Panc1 (cell line): ENCODE data around the gene VWA8. TPM values are rescaled to one million over a fixed set of nuclear protein-coding genes. Genes with fewer than 3 reads are reported as not detected.

Source experiments
- ATAC-seq: fragments of 200-7000 bp; cut with Tn5 transposase; 2 replicates; pipeline ENCODE4 v1.9.1; 2020; ENCODE audit warnings: mild to moderate bottlenecking, moderate library complexity
- BruUV-seq: library from RNA; stranded (reverse); fragments of 400-500 nt; replicated peaks from 2 replicates; lab custom pipeline; 2021; lab: Mats Ljungman, UMichigan
- CTCF ChIA-PET: fragments of 300-600 bp; sonication (Branson Sonifier 250); formaldehyde crosslinking; loops from one replicate; lab custom pipeline; 2022; ENCODE audit warnings: antibody characterized with exemption; lab: Charles Lee
- POLR2A ChIA-PET: fragments of 300-600 bp; sonication (Branson Sonifier 250); formaldehyde crosslinking; loops from one replicate; lab custom pipeline; 2022; ENCODE audit warnings: antibody characterized with exemption; lab: Charles Lee
- DNase-seq: peaks from one replicate; pipeline ENCODE4 v3.0.0-alpha.2; 2010; ENCODE audit warnings: low read depth, low spot score
- H3K27ac ChIP-seq: 2 replicates; pipeline ENCODE4 v1.5.1; 2011; ENCODE audit warnings: mild to moderate bottlenecking, low read length, inconsistent platforms
- H3K27me3 ChIP-seq: fragments of 200-500 bp; sonication (Bioruptor generic); 2 replicates; pipeline ENCODE4 v1.6.0; 2014; ENCODE audit warnings: low read length, inconsistent platforms; ENCODE audit not compliant: control insufficient read depth, insufficient read depth
- H3K36me3 ChIP-seq: fragments of 200-500 bp; sonication (Bioruptor generic); 2 replicates; pipeline ENCODE4 v1.5.1; 2014; ENCODE audit warnings: inconsistent platforms, mild to moderate bottlenecking, low read length, moderate library complexity; ENCODE audit not compliant: control insufficient read depth, insufficient read depth
- H3K4me1 ChIP-seq: 2 replicates; pipeline ENCODE4 v1.5.1; 2011; ENCODE audit warnings: inconsistent platforms, mild to moderate bottlenecking, low read length, moderate library complexity; ENCODE audit not compliant: control insufficient read depth, insufficient read depth
- H3K4me3 ChIP-seq, 2 experiments: 2 replicates each; pipeline ENCODE4 v1.5.1; 2011 to 2012; ENCODE audit warnings: low read depth in 2 of 2, low read length in 2 of 2, mild to moderate bottlenecking in 2 of 2, inconsistent platforms in 1 of 2, moderate library complexity in 1 of 2
- H3K9me3 ChIP-seq: fragments of 200-500 bp; sonication (Bioruptor generic); 2 replicates; pipeline ENCODE4 v1.5.1; 2014; ENCODE audit warnings: low read depth, mild to moderate bottlenecking, inconsistent platforms, low read length, moderate library complexity; ENCODE audit not compliant: control insufficient read depth, insufficient read depth
- POLR2AphosphoS5 ChIP-seq: IDR thresholded peaks from 2 replicates; pipeline ENCODE4 v1.6.1; 2012; ENCODE audit warnings: mild to moderate bottlenecking, low read depth, low read length, moderate library complexity
- SIN3A ChIP-seq: IDR thresholded peaks from 2 replicates; pipeline ENCODE4 v1.6.1; 2012; ENCODE audit warnings: low read depth, mild to moderate bottlenecking, low read length, moderate library complexity, borderline replicate concordance; ENCODE audit not compliant: insufficient read depth
- TCF7L2 ChIP-seq: IDR thresholded peaks from 2 replicates; pipeline ENCODE4 v1.6.1; 2011; ENCODE audit warnings: mild to moderate bottlenecking, low read depth, low read length, inconsistent platforms
- in situ Hi-C: cut with HindIII; loops from 2 replicates; pipeline ENCODE4 v1.10.0; 2016; ENCODE audit warnings: low sequenced_read_pairs, low pct_unique_long_range_greater_than_20kb
- intact Hi-C: fragments of 100-400 bp; cut with micrococcal nuclease; formaldehyde crosslinking; loops from one replicate; pipeline ENCODE4 v1.10.0; 2022; ENCODE audit not compliant: unreplicated experiment
- total RNA-seq: library from RNA; stranded (reverse); gene quantifications from one replicate; pipeline ENCODE4 v1.2.1, GENCODE V29; 2021; ENCODE audit not compliant: unreplicated experiment
- TF ChIP-seq, protein P1 (sequence below), 2 experiments: IDR thresholded peaks; 2 replicates each; pipeline ENCODE4 v1.6.1; 2011 to 2012; ENCODE audit warnings: low read depth in 2 of 2, control low read depth in 1 of 2, low read length in 1 of 2, mild to moderate bottlenecking in 1 of 2, moderate library complexity in 1 of 2; ENCODE audit not compliant: insufficient read depth in 1 of 2
- TF ChIP-seq, protein P2 (sequence below): fragments of 450-650 bp; IDR thresholded peaks from 2 replicates; pipeline ENCODE4 v1.5.1; 2017; ENCODE audit warnings: mild to moderate bottlenecking

Gene VWA8
- total RNA-seq, 1 experiment from 2014 or later = 11.2 TPM

DNA sequence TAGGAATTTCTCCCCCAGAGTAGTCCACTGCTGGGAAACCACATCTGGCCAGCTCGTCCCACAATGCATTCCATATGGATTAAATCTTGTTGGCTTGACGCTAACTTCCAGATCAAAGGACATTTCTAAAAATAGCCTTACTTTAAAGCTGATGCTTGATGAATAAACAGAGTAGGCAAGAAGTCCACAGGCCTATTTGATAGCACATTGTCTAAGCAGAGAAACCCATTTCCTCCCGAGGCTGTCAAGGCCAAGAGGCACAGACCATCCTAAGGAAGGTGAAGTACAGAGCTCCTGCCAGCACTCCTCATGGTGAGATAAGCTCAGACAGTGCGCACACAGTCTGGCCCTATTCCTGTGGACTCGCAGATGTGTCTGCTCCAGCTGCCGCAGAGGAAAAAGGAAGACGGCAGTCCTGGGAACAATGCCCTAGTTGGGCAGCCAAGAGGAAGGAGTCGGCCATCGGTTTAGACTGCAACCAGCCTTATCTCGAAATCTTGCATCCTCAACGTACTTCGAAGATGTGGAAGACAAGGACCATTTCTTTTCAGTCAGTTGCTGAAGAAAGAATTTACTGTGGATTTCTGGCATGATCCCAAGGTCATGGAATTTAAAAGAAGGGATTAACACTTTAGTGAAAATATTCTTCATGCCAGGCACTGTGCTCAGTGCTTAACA lies 346.8 kb downstream of the VWA8 start:
- H3K4me1 ChIP-seq = no peaks in the 10 kb centered on the region
- H3K27me3 ChIP-seq = no peaks in the 10 kb centered on the region
- no peaks in the 10 kb centered on the region for H3K9me3 ChIP-seq
- CTCF ChIA-PET = no interaction called here
- TF ChIP-seq, protein P1, sequence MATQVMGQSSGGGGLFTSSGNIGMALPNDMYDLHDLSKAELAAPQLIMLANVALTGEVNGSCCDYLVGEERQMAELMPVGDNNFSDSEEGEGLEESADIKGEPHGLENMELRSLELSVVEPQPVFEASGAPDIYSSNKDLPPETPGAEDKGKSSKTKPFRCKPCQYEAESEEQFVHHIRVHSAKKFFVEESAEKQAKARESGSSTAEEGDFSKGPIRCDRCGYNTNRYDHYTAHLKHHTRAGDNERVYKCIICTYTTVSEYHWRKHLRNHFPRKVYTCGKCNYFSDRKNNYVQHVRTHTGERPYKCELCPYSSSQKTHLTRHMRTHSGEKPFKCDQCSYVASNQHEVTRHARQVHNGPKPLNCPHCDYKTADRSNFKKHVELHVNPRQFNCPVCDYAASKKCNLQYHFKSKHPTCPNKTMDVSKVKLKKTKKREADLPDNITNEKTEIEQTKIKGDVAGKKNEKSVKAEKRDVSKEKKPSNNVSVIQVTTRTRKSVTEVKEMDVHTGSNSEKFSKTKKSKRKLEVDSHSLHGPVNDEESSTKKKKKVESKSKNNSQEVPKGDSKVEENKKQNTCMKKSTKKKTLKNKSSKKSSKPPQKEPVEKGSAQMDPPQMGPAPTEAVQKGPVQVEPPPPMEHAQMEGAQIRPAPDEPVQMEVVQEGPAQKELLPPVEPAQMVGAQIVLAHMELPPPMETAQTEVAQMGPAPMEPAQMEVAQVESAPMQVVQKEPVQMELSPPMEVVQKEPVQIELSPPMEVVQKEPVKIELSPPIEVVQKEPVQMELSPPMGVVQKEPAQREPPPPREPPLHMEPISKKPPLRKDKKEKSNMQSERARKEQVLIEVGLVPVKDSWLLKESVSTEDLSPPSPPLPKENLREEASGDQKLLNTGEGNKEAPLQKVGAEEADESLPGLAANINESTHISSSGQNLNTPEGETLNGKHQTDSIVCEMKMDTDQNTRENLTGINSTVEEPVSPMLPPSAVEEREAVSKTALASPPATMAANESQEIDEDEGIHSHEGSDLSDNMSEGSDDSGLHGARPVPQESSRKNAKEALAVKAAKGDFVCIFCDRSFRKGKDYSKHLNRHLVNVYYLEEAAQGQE (IDR thresholded peaks at IDR 0.05; ENCODE audit: insufficient read depth in 1 of 2, low read depth in 2 of 2, low read length in 1 of 2) = no peak
- TF ChIP-seq, protein P2, sequence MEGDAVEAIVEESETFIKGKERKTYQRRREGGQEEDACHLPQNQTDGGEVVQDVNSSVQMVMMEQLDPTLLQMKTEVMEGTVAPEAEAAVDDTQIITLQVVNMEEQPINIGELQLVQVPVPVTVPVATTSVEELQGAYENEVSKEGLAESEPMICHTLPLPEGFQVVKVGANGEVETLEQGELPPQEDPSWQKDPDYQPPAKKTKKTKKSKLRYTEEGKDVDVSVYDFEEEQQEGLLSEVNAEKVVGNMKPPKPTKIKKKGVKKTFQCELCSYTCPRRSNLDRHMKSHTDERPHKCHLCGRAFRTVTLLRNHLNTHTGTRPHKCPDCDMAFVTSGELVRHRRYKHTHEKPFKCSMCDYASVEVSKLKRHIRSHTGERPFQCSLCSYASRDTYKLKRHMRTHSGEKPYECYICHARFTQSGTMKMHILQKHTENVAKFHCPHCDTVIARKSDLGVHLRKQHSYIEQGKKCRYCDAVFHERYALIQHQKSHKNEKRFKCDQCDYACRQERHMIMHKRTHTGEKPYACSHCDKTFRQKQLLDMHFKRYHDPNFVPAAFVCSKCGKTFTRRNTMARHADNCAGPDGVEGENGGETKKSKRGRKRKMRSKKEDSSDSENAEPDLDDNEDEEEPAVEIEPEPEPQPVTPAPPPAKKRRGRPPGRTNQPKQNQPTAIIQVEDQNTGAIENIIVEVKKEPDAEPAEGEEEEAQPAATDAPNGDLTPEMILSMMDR = no peak
- TF ChIP-seq POLR2AphosphoS5 (no peak), SIN3A (no peak), TCF7L2 (no peak)
- no peak for ATAC-seq
- POLR2A ChIA-PET = no interaction called here
- intact Hi-C loops = no loop called here
- no TSS peak for BruUV-seq
- H3K27ac ChIP-seq = no peak overlapping the region
- H3K36me3 ChIP-seq = no peaks in the 10 kb centered on the region
- no peak for DNase-seq
- no peak overlapping the region for H3K4me3 ChIP-seq
- in situ Hi-C loops = no loop called here

- ChIA-PET CTCF (no interaction called here), POLR2A (interaction anchor here (0.6 kb wide), 1 partner anchor 723 kb away, joined by 3 read pairs; no protein-coding TSS in a partner anchor)
- no peak overlapping the region for H3K4me3 ChIP-seq
Observed at GRCh38 chr13:41613471-41613870, 347.4 kb downstream of the VWA8 start.

More at GRCh38 chr13:41613471-41613870, 347.4 kb downstream of the VWA8 start:
- Histone ChIP-seq H3K27me3 (no peaks in the 10 kb centered on the region), H3K4me1 (no peaks in the 10 kb centered on the region), H3K36me3 (no peaks in the 10 kb centered on the region), H3K27ac (no peak overlapping the region), H3K9me3 (no peaks in the 10 kb centered on the region)
- TF ChIP-seq, protein P1 (IDR thresholded peaks at IDR 0.05; ENCODE audit: insufficient read depth in 1 of 2, low read depth in 2 of 2, low read length in 1 of 2) = no peak
- TF ChIP-seq TCF7L2 (no peak), POLR2AphosphoS5 (no peak), SIN3A (no peak)
- TF ChIP-seq, protein P2 = no peak
- no peak for ATAC-seq
- intact Hi-C loops (no loop called here), in situ Hi-C loops (no loop called here)
- no peak for DNase-seq
- no TSS peak for BruUV-seq
